ENCODE data around the gene KCNMB1.

- TF ChIP-seq EZH2 (IDR thresholded peaks at IDR 0.05; ENCODE audit: insufficient read depth, poor library complexity, severe bottlenecking) (no peak), EZH2phosphoT487 (IDR thresholded peaks at IDR 0.05; ENCODE audit: insufficient read depth, low read depth) (no peak)
Measured at GRCh38 chr5:170338933-170339779, 50.0 kb downstream of the KCNMB1 start.

Data from GM23248 (cell line).